Kidney glomerular epithelial cell (primary cell): ENCODE measurements around the gene TEX13C.
"Not testable (repeated sequence)": the region's sequence is repeated elsewhere in the genome, so short reads cannot be mapped to it uniquely, and the experiment has no call there.

Experiments used
- DNase-seq: peaks from one replicate; lab custom pipeline; 2025; lab: John Stamatoyannopoulos, UW

TEX13C gene

GRCh38 chrX:125319646-125320521 lies at the start of gene TEX13C:
Gene TEX13C (plus strand): TSS chrX:125319871. CDS start chrX:125320120, 249 bp downstream.
- DNase-seq: no peak

- DNase-seq: no peak
Measured at GRCh38 chrX:125287282-125287681, 32.4 kb upstream of the TEX13C start.

GRCh38 chrX:125288343-125288742 lies 31.3 kb upstream of the TEX13C start:
- DNase-seq: no peak

GRCh38 chrX:125289209-125289608 lies 30.5 kb upstream of the TEX13C start:
- DNase-seq: no peak

- DNase-seq: no peak
Measured at GRCh38 chrX:125289920-125290319, 29.8 kb upstream of the TEX13C start.

- no peak for DNase-seq
Measured at GRCh38 chrX:125291124-125291523, 28.5 kb upstream of the TEX13C start.

GRCh38 chrX:125293850-125294780 lies 25.6 kb upstream of the TEX13C start:
- no peak for DNase-seq

GRCh38 chrX:125295337-125295736 lies 24.3 kb upstream of the TEX13C start:
- DNase-seq: peak; percentile 15

GRCh38 chrX:125298871-125299270 lies 20.8 kb upstream of the TEX13C start:
- no peak for DNase-seq

- no peak for DNase-seq
Measured at GRCh38 chrX:125306335-125306866, 13.3 kb upstream of the TEX13C start.

- DNase-seq: no peak
Measured at GRCh38 chrX:125308653-125309052, 11.0 kb upstream of the TEX13C start.

- DNase-seq: not testable (repeated sequence)
Measured at GRCh38 chrX:125319166-125319565, 505 bp upstream of the TEX13C start.

- DNase-seq: no peak
Measured at GRCh38 chrX:125322431-125322830, 2.8 kb downstream of the TEX13C start.

- DNase-seq: no peak
Measured at GRCh38 chrX:125326599-125326998, 6.9 kb downstream of the TEX13C start.

GRCh38 chrX:125327891-125328290 lies 8.2 kb downstream of the TEX13C start:
- DNase-seq: no peak

GRCh38 chrX:125333583-125333982 lies 13.9 kb downstream of the TEX13C start:
- no peak for DNase-seq

GRCh38 chrX:125340490-125340889 lies 20.8 kb downstream of the TEX13C start:
- no peak for DNase-seq

GRCh38 chrX:125374169-125374568 lies 54.5 kb downstream of the TEX13C start:
- no peak for DNase-seq
